ENCODE measurements around the gene KIF17.

Gene KIF17

DNA sequence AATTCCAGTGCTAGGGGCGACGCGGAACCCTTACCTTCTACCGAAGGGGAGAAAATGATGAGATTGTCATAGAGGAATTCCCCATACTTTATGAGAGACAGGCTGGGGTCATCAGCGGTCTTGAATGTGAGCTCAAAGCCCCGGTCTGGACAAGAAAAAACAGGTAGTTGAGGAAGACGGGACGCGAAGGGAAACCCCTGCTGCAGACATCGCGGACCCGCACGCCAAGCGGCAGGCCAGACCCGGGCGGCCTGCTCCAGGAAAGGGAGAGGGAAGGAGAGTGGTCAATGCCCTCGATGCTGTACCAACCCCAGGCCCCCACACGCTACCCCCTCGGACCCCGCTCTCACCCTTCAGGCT, 57.0 kb downstream of the KIF17 start:
- DNase-seq (ENCODE audit: low read depth, low spot score), result no peak

DNA sequence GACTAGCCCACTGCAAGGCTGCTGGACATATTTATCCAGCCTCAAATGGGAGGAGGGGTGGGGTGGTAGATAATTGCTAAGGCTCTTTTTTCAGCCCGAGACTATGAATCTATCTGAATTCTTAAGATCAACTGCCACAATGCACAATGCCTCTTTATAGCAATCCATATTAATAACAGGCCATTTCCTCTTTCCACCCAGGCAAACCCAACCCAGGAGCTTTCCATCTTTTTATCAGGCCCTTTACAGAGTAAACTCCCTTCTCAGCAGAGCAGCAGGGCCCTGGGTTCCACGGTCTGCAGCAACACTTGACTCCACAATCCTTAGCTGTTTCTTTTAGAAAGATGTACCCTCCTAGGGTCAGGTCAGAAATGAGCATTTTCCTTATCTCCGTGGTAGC, 57.4 kb downstream of the KIF17 start:
- no peak for DNase-seq (ENCODE audit: low read depth, low spot score)

DNA sequence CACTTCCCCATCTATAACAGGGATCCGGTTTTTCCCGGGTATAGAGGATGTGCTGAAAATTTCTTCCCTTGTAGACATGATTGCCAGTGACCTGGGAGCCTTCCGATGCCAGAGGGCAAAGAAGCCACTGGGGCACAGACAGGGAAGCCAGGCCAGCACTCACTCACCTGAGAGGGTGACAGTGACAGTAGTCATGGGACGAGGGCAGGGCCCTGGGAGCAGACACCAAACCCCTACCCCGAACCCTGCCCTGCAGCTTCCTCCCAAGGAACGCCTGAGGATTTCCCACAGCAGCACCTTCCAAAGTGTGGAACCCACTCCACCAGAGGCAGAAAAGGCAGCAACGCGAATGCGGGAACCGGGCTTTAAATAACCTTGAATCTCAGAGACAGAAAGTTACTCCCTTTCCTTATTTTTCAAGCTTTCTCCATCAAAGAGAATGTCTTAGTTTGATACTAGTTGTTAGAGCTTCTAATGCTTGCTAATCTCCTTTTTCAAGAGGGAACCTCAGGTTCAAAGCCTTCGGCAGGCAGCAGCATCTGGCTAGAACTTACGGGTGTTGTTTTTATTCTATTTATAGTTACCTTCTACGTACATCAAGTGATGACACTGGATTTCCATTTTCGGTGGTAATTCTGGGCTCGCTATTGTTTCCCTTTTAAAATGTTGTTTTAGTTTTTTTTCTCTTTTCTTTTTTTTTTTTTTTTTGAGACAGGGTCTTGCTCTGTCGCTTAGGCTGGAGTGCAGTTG, 59.5 kb downstream of the KIF17 start:
- DNase-seq (ENCODE audit: low read depth, low spot score), result no peak

DNA sequence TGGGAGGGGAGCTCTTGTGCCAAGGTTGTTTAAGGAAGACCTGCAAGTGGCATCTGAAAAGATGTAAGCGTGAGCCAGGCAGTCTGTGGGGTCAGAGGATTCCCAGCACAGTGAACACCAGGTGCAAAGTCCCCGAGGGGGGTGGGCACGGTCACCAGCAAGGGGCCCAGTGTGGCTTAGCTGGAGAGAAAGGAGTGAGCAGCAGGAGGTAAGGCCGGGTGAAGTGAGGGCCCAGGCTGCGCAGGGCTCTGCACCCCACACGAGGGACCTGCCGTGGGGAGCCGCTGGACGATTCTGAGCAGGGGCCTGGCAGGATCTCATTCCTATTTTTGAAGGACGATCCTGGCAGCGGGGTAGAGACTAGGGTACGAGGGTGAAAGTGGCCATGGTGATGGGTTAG, 60.8 kb downstream of the KIF17 start:
- DNase-seq (ENCODE audit: low read depth, low spot score), result no peak

DNA sequence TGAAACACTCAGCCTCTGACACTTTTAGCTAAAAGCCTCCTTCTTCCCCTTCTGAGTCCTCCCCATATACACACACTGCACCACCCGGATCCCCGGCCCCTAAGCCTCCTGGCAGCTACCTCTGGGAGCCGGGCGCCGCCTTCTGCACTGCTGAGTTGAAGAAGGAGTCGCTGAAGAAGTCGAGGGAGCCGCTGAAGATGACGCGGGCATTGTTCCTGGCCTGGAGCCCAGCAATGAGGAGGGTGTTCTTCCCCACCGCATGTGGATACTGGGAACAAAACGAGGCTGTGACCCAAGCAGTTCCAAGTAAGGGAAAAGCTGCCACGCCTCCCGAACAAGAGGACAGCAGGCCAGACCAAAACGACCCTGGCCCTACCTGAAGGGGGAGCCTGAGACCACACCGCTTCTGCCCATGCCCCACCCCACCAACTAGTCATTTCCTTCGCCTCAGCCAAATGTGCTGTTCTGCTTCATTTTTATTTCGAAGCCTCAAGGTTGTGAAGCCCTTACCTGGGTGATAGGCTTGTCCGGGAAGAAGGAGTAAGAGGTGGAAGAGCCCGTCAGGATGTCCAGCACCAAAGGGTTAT, 63.6 kb downstream of the KIF17 start:
- DNase-seq (ENCODE audit: low read depth, low spot score), result no peak

DNA sequence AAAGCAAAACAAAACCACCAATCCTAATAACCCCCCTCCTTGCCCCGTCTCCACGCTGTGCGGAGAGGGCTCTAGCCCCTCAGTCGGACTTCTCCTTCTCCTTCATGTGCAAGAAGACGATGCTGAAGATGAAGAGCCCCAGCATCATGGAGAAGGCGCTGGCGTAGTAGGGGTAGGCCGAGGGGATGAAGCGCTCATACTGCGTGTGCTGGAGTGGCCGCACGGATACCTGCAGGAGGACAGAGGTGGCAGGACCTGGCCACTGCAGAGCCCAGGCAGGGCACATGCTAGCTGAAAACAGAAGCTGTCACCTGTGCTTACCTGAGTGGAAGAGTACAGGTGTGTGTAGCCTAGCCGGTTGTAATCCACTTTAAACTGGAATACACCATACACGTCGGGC, 65.5 kb downstream of the KIF17 start:
- DNase-seq (ENCODE audit: low read depth, low spot score), result no peak

DNA sequence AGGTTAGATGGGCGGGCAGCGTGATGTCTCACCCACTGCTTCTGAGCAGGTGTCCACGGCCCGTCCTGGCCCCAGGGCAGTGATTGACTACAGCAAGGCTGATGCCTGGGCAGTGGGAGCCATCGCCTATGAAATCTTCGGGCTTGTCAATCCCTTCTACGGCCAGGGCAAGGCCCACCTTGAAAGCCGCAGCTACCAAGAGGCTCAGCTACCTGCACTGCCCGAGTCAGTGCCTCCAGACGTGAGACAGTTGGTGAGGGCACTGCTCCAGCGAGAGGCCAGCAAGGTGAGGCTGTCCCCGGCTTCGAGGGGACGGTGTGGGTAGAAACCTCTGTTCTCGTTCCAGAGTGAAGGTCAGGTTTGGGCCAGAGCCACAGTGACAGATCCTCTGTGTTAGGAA, 68.9 kb downstream of the KIF17 start:
- no peak for DNase-seq (ENCODE audit: low read depth, low spot score)

DNA sequence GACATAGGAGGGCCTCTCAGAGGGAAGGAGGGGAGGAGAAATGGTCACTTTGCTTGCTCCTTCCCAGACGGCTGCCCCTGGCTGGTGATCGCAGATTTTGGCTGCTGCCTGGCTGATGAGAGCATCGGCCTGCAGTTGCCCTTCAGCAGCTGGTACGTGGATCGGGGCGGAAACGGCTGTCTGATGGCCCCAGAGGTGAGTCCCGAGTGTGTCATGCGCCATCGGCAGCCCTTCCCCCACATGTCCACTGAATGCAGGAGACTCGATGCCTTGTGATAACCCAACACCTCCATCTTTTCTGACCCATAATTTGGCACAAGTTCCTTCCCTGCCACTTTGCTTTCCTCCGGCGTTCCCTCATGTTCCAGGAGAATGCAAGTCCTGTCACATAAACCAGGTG, 69.4 kb downstream of the KIF17 start:
- no peak for DNase-seq (ENCODE audit: low read depth, low spot score)

DNA sequence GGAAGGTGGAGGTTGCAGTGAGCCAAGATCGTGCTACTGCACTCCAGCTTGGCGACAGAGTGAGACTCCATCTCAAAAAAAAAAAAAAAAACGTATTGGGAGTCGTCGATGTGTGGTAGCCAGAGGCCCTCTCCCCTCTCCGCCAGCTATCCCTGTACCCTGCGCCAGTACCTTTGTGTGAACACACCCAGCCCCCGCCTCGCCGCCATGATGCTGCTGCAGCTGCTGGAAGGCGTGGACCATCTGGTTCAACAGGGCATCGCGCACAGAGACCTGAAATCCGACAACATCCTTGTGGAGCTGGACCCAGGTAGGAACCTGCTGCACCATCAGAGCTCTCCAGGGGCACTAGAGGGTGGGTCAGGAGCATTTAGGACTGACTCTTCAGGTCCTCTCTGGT, 72.4 kb downstream of the KIF17 start:
- no peak for DNase-seq (ENCODE audit: low read depth, low spot score)

DNA sequence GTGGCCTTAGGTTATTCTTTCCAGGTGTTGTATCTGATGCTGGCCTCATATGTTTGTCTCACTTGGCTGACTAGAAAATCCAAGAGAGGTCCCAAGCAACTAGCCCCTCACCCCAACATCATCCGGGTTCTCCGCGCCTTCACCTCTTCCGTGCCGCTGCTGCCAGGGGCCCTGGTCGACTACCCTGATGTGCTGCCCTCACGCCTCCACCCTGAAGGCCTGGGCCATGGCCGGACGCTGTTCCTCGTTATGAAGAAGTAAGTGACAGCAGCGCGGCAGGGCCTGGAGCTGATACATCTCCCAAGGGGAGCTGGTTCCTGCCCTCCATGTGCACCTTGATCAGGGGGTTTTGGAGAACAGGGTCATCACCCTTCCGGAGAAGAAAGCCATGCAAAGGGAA, 73.4 kb downstream of the KIF17 start:
- no peak for DNase-seq (ENCODE audit: low read depth, low spot score)

DNA sequence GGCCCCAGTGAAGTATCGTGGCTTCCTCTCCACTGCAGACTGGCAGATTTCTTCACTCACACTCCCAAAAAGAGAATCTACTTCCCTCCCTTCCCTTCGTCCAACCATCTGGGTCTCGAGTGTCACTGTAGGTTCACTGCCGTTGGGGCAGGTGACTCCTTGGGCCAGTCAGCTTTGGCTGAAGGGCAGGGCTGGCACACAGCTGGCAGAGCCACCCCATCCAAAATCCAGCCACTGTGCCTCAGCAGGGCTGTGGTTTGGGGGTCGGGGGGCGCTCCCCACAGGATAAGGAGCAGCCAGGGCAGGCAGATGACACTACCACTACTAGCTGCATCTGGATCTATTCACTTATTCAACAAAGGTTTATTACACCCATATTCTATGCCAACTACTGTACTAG, 74.7 kb downstream of the KIF17 start:
- no peak for DNase-seq (ENCODE audit: low read depth, low spot score)

DNA sequence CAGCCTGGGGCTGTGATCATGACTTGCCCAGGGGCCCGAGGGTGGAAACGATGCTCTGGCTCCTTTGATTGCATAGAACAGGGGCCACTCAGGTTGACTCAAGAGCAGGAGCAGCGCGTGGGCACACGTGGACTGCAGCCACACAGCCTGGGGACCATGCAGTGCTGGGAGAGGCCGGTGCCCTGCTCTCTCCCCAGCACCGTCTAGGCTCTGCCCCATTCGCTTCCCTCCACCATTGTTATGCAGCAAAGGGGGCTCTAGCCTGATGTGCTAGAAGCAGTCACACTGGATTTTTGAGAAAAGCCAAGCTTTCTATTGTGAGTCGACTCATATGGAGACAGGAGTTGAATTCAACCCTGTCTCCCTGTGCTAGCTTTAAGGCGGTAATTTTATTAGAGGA, 75.8 kb downstream of the KIF17 start:
- no peak for DNase-seq (ENCODE audit: low read depth, low spot score)

DNA sequence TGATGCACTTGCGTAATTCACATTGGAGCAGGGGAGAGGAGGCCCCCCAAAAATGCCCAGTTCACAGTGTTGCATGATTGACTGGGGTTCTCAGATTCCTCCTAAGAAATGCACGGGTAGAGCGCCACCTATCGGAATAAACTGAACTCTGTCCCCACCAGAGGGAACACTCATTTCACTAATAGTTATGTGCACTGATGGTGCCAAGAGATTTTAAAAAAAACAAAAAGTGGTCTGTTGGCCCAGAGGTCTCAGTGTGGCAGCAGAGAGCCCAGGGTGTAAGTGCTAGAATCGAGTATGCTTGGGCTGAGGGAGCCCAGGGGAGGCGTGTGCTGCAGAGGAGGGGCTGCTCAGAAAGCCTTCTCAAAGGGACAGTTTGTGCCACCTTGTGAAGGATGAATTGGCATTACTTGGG, 77.6 kb downstream of the KIF17 start:
- DNase-seq (ENCODE audit: low read depth, low spot score), result no peak

DNA sequence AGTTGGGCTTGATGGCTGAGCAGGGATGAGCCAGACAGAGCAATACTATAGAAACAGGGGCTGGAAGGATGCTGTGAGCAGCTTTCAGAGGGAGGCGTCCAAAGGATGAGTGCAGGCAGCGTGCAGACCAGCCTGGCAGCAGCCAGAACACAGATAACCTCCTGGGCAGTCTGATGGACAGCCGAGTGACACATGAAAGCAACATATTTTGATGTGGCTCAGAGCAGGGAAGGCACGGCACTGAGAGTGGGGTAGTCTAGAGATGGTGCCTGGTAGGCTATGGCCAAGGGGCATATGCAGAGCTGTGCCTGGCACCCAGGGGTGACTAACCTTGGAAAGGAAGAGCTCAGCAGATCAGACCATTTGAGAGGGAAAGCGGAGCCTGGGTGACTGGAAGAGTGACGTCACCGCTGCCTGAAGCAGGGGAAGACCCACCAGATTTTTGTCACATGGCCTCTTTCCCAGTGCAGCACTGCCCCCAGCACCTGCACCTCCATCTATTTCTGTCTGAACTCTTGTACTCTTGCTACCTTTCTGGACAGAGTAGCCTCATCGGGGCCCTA, 80.9 kb downstream of the KIF17 start:
- no peak for DNase-seq (ENCODE audit: low read depth, low spot score)

DNA sequence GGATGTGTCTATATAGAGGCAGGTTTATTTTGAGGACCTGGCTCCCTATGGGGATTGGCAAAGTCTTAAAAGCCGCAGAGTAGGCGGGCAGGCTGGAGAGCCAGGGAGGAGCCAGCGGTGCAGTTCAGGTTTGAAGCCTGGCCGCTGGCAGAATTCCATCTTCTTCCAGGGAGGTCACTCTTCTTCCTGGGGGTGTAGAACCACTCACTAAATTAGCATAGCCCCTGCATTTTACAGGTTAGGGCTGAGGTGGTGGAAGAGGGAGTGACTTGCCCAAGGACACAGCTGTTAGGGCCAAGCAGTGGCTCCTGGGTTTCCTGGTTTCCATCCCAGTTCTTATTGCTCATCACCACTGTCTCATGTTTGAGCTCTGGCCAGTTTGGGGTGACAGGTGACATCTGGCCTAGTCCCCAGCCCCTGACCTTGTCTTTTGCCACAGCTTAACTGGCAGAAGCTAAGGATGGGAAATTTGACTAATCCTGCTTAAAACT, 83.2 kb downstream of the KIF17 start:
- no peak for DNase-seq (ENCODE audit: low read depth, low spot score)

DNA sequence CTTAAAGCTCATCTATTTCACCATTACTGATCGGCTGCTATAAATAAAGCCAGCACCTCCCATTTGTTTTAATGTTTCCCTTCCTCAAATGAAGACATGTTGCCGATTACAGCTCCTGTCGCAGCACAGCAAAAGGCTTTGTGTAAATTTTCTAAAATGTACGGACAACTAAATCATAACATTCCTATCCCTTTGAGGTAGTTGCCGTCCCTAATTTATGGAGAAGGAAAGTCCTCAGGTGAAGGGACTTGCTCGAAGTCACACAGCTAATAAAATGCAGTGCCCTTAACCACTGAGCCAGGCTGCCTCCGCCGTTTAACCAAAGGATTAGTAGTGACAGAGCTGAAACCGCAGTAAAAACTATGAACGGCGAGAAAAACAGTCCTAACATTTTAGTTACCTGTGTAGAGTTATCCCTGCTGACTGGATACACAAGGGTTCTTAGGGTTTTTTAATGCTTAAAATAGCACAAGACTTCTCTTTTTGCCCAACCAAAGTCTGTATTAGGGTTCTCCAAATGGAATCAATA, 83.7 kb downstream of the KIF17 start:
- DNase-seq (ENCODE audit: low read depth, low spot score), result no peak

DNA sequence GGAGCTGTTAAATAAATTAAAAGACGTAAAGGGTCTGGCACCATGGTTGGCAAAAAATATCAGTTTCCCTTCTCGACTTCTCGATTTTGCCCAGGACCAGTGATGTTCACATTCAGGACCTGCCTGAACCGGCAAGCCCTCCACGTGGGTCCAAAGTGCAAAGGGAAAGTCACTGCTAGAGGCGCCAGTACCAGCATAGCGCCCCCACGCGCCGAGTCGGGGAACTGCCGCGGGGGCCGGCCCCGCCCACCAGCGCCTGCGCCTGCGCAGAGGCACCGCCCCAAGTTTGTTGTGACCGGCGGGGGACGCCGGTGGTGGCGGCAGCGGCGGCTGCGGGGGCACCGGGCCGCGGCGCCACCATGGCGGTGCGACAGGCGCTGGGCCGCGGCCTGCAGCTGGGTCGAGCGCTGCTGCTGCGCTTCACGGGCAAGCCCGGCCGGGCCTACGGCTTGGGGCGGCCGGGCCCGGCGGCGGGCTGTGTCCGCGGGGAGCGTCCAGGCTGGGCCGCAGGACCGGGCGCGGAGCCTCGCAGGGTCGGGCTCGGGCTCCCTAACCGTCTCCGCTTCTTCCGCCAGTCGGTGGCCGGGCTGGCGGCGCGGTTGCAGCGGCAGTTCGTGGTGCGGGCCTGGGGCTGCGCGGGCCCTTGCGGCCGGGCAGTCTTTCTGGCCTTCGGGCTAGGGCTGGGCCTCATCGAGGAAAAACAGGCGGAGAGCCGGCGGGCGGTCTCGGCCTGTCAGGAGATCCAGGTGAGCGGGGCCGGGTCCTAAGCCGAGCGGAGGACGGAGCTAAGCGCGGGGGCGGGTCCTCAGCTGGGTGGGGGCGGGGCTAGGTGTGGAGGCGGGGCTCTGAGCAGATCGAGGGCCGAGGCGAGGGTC, 84.4 kb downstream of the KIF17 start, which contains the start of gene PINK1:
TSS of gene PINK1 (plus strand) at position 269 of the 875 bp plus-strand sequence. CDS start at position 360, 91 bp downstream.
- DNase-seq (ENCODE audit: low read depth, low spot score), result no peak

DNA sequence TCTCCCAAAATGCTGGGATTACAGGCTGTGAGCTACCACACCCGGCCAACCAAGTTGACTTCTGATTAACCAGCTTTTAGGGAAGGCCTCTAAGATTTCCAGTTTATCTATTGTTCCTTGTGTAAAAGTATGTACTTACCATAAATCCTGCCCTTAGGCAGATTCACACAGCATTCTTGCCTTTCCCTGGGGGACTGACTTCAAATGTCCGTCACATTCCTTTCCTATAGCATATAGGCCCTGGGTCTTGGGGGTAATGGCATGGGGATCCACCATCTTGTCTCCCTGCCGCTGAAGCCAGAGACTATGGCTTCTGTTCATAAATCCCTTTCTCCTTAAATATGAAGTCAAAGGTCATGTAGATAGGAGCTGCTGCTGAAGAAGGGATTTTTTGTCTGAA, 85.4 kb downstream of the KIF17 start:
- no peak for DNase-seq (ENCODE audit: low read depth, low spot score)

DNA sequence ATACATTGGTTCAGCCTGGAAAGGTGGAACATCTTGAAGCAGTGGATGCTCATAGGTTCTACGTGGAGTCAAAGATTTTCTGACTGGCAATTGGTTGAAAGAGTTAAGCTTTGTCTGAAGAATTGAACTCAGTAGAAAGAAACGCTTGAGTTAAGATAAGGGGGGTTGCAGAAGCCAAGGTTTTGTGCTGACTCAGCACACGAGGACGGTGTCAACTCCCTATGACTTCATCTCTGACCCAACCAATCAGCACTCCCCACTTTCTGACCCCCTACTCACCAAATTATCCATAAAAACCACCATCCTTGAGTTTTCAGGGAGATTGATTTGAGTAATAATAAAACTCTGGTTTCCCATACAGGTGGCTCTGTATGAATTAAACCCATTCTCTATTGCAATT, 87.1 kb downstream of the KIF17 start:
- DNase-seq (ENCODE audit: low read depth, low spot score), result no peak

DNA sequence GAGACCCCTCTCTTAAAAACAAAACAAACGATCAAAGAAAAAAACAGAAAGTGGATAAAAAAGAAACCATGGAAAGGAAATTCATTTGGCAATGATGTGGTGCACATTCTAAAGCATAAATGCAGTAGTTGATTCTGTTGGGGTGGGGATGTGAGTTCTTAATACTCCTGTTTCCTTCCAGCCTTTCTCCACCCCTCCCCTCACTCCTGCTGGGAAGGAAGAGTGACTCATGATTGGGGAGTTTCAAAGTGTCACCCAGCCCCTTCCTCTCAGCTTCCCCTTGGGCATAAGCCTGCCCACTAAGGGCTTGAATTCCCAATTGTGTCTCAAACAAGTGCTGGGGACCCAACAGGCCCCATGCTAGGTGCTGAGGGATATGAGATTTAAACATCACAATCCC, 91.3 kb downstream of the KIF17 start:
- DNase-seq (ENCODE audit: low read depth, low spot score), result no peak

DNA sequence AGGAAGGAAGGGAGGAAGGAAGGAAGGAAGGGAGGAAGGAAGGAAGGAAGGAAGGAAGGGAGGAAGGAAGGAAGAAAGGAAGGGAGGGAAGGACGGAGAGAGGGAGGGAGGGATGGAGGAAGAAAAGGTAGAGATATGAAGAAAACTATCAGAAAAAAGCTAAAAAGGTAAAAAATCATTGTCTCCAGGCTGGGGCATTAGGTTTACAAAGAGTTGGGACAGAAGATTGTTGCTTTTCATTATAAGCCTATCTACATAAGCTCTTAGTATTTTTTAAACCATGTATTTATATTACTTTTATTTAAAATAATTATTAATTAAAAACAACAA, 91.7 kb downstream of the KIF17 start:
- DNase-seq (ENCODE audit: low read depth, low spot score), result no peak
